Endothelial cell of umbilical vein (primary cell): ENCODE measurements around the gene ZNF611.

Experiments used
- CTCF ChIP-seq, 2 donors: IDR thresholded peaks; 1 replicate in 1 of 2; 2 replicates in 1 of 2; pipeline ENCODE4 v1.5.1; 2011; ENCODE audit warnings: low read length in 2 of 2, mild to moderate bottlenecking in 2 of 2, moderate library complexity in 2 of 2, control low read depth in 1 of 2, inconsistent platforms in 1 of 2, low read depth in 1 of 2; ENCODE audit not compliant: insufficient read depth in 1 of 2; ENCODE audit errors: extremely low read depth in 1 of 2
- JUN ChIP-seq: IDR thresholded peaks from 2 replicates; pipeline ENCODE4 v1.6.1; 2011; ENCODE audit warnings: borderline replicate concordance, low read depth; ENCODE audit not compliant: insufficient read length, insufficient read depth
- MYC ChIP-seq: IDR thresholded peaks from one replicate; pipeline ENCODE4 v1.6.1; 2011; ENCODE audit warnings: mild to moderate bottlenecking, low read depth, low read length

- TF ChIP-seq CTCF (IDR thresholded peaks at IDR 0.05; ENCODE audit: extremely low read depth in 1 of 2, insufficient read depth in 1 of 2, low read depth in 1 of 2, low read length in 2 of 2), result no peak
- no peak for TF ChIP-seq MYC
- no peak for TF ChIP-seq JUN
These were observed 72.2 kb downstream of the ZNF611 start for GRCh38 chr19:52662631-52663030.
